SK-N-SH treated with all-trans-retinoic acid at 6 μM for 48 hours (cell line): ENCODE data around the gene IL1R1.

Experiments
- ARNTL ChIP-seq: fragments of 450-650 bp; formaldehyde crosslinking; IDR thresholded peaks from 2 replicates; pipeline ENCODE4 v1.5.0; 2020; ENCODE audit warnings: low read depth, mild to moderate bottlenecking, moderate library complexity, borderline replicate concordance
- CREB5 ChIP-seq: fragments of 250-450 bp; sonication (Bioruptor Pico); IDR thresholded peaks from 2 replicates; pipeline ENCODE4 v1.5.1; 2020; ENCODE audit warnings: low read depth, mild to moderate bottlenecking, moderate library complexity
- CSDC2 ChIP-seq: fragments of 250-450 bp; sonication (Bioruptor Pico); IDR thresholded peaks from 2 replicates; pipeline ENCODE4 v1.5.0; 2020; ENCODE audit warnings: mild to moderate bottlenecking, moderate library complexity
- ISL1 ChIP-seq: fragments of 250-450 bp; sonication (Bioruptor Pico); IDR thresholded peaks from 2 replicates; pipeline ENCODE4 v2.1.2; 2022; ENCODE audit warnings: mild to moderate bottlenecking, moderate library complexity
- OSR1 ChIP-seq: fragments of 250-450 bp; sonication (Bioruptor Pico); IDR thresholded peaks from 2 replicates; pipeline ENCODE4 v1.8.0; 2022; ENCODE audit warnings: moderate library complexity, mild to moderate bottlenecking, inconsistent platforms
- PATZ1 ChIP-seq: fragments of 250-450 bp; sonication (Bioruptor Pico); IDR thresholded peaks from 2 replicates; pipeline ENCODE4 v1.8.0; 2020; ENCODE audit warnings: mild to moderate bottlenecking, moderate library complexity, borderline replicate concordance
- POU6F1 ChIP-seq: fragments of 250-450 bp; sonication (Bioruptor Pico); IDR thresholded peaks from 2 replicates; pipeline ENCODE4 v1.8.0; 2021; ENCODE audit warnings: low read depth, mild to moderate bottlenecking, moderate library complexity, borderline replicate concordance
- PPARA ChIP-seq: fragments of 250-450 bp; sonication (Bioruptor Pico); IDR thresholded peaks from 2 replicates; pipeline ENCODE4 v1.5.0; 2020; ENCODE audit warnings: mild to moderate bottlenecking, borderline replicate concordance
- RARB ChIP-seq: fragments of 250-450 bp; sonication (Bioruptor Pico); IDR thresholded peaks from 2 replicates; pipeline ENCODE4 v1.8.0; 2021; ENCODE audit warnings: mild to moderate bottlenecking, moderate library complexity
- SNAI2 ChIP-seq: fragments of 250-450 bp; sonication (Bioruptor Pico); IDR thresholded peaks from 2 replicates; pipeline ENCODE4 v1.5.0; 2020; ENCODE audit warnings: mild to moderate bottlenecking, moderate library complexity
- ZFP3 ChIP-seq: fragments of 250-450 bp; sonication (Bioruptor Pico); IDR thresholded peaks from 2 replicates; pipeline ENCODE4 v1.5.0; 2020; ENCODE audit warnings: mild to moderate bottlenecking, moderate library complexity
- ZFP30 ChIP-seq: fragments of 450-650 bp; formaldehyde crosslinking; IDR thresholded peaks from 2 replicates; pipeline ENCODE4 v1.5.0; 2022; ENCODE audit warnings: mild to moderate bottlenecking, moderate library complexity

- no peak for TF ChIP-seq ZFP3 (CRISPR knock-in tag)
- no peak for TF ChIP-seq PPARA
- no peak for TF ChIP-seq CREB5 (CRISPR knock-in tag)
- TF ChIP-seq PATZ1 (CRISPR knock-in tag): no peak
- TF ChIP-seq ARNTL (CRISPR knock-in tag): no peak
- TF ChIP-seq RARB (CRISPR knock-in tag): no peak
- TF ChIP-seq CSDC2: no peak
- TF ChIP-seq ZFP30: no peak
- no peak for TF ChIP-seq OSR1
- no peak for TF ChIP-seq ISL1
- TF ChIP-seq POU6F1 (CRISPR knock-in tag): no peak
- TF ChIP-seq SNAI2: no peak
Observed at GRCh38 chr2:102126660-102127059, 15.9 kb upstream of the IL1R1 start.
